Esophagus squamous epithelium (tissue), 4 donors: ENCODE data around the gene ANKS1B.

Experiments
- POLR2A ChIP-seq, 4 donors: fragments of 450-650 bp; IDR thresholded peaks; one replicate each; pipeline ENCODE4 v1.6.1; 2017; ENCODE audit warnings: antibody characterized with exemption in 4 of 4, mild to moderate bottlenecking in 4 of 4, moderate library complexity in 3 of 4
- TF ChIP-seq, protein P1 (sequence below), 6 experiments: fragments of 450-650 bp in 4 of 6; fragments of 200-600 bp in 2 of 6; sonication (generic) in 2 of 6; IDR thresholded peaks; one replicate each; pipeline ENCODE4 v1.5.1; 2016 to 2019; ENCODE audit warnings: antibody characterized with exemption in 6 of 6, mild to moderate bottlenecking in 4 of 6, moderate library complexity in 4 of 6

DNA sequence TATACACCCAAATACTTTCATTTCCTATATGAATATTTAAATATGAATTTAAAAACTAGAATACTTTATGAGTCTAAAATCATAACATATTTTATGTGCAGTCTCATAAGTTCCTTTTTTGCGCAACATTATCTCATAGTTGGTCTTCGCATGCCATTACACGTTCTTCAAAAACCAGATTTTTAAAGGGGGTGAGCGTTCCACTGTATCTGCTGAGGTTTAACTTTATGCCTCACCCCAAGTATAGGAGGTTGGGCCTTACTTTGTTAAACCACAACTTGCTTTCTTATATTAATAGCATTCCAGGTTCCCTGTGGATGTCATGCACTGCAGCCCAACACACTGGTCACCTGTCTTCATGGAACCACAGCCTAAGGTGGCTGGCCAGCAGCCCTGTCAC, 1221.1 kb downstream of the ANKS1B start:
- TF ChIP-seq POLR2A (IDR thresholded peaks at IDR 0.05) = no peak
- TF ChIP-seq, protein P1, sequence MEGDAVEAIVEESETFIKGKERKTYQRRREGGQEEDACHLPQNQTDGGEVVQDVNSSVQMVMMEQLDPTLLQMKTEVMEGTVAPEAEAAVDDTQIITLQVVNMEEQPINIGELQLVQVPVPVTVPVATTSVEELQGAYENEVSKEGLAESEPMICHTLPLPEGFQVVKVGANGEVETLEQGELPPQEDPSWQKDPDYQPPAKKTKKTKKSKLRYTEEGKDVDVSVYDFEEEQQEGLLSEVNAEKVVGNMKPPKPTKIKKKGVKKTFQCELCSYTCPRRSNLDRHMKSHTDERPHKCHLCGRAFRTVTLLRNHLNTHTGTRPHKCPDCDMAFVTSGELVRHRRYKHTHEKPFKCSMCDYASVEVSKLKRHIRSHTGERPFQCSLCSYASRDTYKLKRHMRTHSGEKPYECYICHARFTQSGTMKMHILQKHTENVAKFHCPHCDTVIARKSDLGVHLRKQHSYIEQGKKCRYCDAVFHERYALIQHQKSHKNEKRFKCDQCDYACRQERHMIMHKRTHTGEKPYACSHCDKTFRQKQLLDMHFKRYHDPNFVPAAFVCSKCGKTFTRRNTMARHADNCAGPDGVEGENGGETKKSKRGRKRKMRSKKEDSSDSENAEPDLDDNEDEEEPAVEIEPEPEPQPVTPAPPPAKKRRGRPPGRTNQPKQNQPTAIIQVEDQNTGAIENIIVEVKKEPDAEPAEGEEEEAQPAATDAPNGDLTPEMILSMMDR (IDR thresholded peaks at IDR 0.05) = no peak
